Measurements from ENCODE around the gene TRMT2A.

The TRMT2A gene

DNA sequence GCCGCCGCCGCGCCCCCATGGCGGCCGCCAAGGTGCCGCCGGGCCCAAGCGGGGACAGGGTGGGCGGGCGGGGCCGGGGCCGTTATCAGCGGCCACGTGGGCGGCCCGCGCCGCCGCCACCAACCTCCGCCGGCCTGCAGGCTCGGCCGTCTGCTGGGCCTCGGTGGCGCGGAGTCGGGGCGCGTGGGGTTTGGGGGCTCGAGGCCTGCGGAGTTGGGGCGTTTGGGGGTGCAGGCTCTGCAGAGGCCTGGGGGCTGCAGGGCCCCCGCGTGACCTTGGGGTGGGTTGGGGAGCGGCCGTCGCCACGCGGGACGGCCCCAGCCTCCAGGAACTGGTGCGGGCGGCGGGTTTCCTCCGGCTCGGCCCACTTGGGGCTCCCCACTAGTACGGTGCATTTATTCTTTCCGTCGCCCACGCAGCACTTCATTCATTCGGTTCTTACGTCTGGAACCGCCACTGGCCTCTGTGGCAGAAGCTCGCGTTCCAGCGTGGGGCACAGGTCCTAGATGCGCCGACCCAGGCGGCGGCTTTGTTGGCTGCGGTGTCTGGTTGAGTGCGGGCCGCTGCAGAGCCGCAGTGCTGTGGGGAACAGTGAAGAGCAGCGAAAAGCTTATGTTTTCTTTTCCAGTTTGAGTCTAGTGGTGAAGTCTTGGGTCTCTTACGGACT lies 740 bp upstream of the TRMT2A start:
- DNase-seq: peak; percentile 68

DNA sequence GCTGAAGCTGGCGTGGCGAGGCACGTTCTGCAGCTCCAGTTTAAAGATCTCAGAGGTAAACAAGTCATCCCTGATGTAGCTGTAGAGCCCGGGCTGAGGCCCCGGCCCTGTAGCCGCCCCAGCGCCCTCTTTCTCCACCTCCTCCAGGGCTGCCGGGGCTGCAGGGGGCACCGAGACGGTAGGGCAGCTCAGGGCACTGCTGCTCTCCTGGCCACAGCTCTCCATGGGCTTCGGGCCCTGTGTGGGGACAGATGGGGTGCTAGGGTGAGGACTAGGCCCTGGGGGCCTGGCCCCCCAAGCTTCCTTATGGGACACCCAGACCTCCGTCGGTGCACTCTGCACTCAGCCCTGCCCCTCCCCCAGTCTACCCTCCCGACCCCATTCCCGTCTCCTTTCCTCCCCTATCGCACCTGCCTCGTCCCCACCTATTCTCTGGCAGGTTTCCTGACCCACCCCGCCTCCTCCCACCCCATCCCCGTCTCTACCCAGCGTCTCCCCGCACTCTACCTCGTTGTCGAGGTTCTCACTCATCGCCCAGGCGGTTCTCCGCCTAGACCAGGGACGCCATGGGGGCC lies 563 bp downstream of the TRMT2A start:
- peak; percentile 78 for DNase-seq

DNA sequence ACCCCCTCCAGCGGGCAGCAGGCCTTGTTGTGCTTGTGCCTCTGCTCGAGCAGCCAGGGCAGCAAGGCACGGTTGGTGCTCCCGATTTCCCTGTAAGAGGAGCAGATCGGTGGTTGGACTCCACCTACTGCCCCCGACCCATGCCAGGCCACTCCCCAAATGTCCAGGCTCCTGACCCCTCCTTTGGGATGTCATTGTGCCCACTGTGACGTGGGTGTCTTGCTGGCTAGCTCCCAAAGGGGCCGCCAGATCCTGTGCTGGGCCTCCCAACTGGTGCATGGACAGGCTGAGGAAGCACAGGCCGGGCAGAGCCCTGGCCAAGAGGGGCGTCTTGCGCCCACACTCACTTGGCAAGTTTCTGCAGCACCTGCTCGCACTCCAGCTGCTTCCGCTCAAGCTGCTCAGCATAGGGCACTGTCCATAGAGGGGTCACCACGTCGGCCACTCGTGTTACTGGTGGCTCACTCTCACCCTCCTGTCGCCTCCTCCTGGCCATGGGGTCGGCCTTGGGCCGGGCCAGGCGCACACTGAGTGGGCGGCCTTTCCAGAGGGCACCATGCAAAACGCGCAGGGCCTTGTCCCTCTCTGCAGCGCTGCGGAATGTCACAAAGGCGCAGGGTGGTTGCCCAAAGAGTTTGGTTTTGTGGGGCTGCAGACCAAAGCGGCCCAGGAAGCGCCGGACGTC lies 1.2 kb downstream of the TRMT2A start, which contains the start of gene RANBP1:
TSS of gene RANBP1 (plus strand) at position 414 of the 685 bp plus-strand sequence. CDS start at position 495, 81 bp downstream.
- no peak for DNase-seq

DNA sequence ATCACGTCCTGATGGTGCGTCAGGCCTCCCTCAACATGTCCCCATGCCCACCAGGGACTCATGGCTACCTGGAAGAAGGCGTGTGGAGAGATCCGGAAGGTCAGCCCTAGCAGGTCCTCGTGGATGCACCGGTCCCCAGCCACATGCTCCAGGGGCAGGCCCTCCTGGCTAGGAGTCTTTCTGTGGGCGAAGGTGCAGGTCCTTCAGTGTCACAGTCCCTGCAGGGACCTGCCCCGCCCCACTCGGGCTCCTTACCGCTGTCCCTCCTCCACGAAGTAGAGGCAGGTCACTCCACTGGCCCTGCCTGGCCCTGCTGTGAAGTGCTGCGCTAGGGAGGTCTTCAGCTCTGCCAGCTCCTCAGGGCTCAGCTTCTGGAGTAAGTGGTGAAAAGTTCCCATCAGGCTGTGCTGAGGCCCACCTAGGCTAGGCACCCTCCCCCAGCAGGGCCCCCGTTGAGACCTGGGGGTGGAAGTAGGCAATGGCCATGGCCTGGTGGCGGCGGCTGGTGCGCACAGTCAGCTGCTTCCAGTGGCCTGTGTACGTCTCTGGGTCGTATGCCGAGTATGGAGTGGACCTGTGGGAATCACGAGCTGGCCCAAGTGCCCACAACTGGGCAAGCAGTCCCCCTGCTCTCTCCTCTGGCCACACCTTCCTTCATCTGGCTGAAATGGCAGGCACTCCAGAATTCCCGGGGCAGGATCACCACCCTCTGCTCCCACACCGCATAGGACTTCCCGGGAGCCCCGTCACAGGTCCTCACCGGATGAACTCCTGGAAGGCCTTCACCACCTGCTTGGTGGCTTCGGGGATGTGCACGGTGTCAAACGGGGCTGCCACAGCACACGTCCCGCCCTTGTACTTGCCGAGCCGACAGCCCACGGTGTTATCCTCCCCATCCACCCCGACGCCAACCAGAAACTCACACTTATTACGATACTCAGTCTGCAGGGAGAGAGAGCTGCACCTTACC lies 2.2 kb downstream of the TRMT2A start:
- no peak for DNase-seq

DNA sequence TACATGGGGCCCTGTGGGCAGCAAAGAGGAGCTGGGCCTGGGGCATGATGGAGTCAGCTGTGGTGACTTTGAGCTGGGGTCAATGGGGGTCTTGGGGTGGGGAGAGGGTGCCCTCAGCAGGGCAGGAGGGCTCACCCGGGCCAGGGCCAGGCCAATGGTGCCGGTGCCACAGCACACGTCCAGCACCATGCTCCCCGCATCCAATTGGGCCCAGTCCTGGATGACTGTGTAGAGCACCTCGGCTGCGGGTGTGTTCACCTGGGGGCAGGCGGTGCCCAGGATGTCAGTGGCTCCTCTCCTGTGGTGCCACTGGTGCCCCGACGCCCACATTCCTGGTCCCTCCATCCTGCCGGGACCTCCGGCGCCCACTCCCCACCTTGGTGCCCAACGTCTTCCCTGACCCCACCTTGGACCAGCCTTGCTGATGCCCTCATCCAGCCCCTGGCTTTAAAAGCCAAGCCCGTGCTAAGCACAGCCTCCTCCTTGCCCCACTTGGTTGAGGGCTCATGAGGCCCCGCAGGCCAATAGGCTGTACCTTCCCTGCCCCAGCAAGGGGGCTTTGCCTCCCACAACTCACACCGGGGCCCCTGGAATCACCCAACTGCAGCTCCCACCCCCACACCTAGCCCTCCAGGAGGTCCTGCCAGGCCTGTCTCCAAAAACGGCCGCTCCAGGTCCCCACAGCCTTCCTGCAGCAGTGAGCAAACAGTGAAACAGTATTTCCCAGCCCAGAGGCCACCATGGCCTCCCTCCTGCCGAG lies 3.3 kb downstream of the TRMT2A start:
- no peak for DNase-seq

DNA sequence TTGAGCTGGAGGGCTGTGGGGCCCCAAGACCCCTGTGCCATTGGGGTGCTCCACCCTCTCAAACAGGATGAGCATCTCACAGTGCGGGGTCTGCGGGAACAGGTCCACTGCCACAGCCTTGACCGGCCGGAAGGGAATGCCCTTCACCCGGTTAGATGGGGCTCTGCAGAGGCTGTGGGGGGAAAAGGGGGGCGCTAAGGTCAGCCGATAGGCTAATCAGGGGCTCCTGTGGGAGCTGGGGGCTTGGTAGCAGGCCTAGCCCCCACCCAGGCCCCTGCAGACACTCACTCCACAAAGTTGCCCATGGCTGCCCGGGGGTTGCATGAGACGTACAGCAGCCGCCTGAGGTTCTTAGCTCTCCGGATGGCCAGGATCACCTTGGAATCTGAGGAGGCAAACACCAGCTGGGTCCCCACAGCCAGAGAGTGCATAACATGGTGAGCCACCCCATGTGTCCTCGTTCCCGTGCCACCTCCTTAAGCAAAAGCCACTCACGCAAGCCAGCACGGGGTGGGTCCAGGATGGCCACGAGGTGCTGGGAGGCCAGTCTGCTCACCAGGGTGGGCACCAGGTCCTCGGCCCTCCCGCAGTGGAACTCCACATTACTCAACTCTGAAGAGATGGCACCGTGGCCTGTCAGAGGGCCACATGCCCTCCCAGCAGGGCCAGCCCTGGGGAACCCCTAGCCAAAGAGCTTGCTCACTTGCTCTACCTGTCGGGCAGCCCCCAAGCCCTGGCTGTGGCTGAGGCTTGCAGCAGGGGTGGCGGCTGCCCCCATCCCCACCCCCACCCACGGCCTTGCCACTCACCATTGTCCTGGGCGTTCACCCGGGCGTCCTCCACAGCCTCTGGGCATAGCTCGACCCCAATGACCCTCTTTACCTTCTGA lies 4.2 kb downstream of the TRMT2A start:
- no peak for DNase-seq

DNA sequence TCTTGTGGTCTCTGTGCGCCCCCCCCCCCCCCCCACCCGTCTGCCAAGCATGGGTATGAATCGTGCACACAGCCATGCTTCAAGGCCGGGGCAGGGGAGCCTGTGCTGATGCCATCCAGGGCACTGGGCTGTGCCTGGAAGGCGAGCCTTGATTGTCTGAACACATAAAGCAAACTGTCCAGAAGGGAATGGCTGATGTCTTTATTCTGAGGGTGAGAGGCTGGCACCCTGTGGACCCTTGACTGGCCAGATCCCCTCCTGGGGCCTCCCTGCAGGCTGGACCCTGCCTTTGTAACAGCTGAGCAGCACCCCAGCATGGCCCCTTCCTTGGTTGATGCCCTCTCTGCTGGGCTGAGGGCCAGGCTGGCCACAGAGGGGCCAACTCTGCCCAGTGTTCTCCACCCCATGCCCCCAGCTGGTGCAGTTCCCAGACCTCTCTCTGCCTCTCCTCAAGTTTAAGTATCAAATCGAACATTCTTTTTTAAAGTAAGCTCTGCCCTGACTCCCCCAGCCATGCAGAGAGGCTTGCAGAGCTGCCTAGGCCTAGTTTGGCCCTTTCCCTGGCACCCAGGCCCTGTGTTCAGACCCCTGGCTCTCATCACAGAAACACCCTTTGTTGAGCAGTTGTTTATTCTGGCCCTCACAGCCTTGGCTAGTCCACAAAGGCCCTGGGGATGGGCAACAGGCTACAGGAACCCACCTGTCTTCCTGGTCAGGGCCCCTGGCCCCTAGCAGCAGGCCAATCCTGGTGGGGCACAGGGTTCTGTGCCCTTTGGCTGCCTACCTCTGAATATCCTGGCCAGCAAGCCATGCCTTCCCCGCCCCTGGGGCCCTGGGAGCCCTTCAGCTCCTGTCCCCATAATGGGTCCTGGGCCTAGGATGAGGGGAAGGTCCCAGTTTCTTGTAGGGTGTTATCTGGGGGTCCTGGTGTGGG lies 5.1 kb downstream of the TRMT2A start:
- no peak for DNase-seq

DNA sequence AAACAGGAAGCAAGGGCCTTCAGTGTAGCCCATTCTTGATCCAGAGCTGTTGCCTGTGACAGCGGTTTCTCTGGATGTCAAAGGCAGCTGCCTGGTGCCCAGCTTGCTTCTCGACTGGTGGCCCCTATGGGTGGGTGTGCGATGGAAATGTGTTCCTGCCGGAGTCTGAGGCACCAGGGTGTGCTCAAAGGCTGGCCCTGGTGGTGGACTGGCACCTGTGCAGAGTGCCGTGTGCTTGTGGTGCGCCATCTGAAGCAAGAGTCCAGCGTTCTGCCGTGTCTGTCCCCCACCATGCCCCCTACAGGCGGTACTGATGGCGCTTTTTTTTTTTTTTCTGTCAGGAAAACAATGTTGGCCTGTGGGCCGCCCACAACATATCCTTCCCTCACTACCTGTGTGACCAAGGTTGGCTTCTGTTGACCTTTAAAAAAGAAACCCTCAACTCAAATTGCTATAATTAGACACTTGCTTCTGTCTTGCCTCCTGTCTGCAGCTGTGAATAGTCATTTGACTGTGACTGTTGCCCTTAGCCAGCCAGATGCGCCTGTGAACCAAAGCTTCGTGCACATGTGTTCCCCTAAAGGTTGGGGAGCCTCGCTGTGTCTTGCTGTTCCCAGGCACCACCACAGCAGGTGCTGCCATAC lies 5.9 kb downstream of the TRMT2A start:
- DNase-seq: peak; percentile 59

DNA sequence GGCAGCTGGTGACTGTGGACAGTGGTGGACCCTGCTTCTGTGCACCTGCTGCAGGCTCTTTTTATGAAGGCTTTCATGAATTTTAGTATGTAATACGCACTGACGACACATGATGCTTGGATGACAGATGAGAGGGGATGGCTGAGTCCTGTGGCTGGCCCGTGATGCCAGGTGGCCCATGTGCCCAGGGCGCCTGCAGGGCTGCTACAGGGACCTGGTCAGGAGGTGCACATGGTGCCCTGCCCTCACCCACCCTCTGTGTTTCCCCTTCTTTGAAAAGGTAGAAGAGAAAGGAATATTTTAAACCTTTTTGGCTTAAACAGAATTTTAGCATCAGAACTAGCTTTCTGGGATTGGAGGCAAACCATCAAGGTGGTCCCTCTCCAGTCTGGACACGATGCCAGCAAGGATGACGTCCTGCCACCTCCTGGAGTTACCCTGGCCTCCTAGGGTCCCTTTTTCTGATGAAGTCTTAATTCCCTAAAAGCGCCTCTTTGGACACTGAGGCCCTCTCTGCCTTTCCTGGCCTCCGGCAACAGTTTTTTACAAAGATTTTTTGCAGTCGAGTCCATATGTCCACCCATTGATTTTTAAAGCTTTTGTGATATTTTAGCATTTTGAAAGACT lies 6.6 kb downstream of the TRMT2A start:
- no peak for DNase-seq

DNA sequence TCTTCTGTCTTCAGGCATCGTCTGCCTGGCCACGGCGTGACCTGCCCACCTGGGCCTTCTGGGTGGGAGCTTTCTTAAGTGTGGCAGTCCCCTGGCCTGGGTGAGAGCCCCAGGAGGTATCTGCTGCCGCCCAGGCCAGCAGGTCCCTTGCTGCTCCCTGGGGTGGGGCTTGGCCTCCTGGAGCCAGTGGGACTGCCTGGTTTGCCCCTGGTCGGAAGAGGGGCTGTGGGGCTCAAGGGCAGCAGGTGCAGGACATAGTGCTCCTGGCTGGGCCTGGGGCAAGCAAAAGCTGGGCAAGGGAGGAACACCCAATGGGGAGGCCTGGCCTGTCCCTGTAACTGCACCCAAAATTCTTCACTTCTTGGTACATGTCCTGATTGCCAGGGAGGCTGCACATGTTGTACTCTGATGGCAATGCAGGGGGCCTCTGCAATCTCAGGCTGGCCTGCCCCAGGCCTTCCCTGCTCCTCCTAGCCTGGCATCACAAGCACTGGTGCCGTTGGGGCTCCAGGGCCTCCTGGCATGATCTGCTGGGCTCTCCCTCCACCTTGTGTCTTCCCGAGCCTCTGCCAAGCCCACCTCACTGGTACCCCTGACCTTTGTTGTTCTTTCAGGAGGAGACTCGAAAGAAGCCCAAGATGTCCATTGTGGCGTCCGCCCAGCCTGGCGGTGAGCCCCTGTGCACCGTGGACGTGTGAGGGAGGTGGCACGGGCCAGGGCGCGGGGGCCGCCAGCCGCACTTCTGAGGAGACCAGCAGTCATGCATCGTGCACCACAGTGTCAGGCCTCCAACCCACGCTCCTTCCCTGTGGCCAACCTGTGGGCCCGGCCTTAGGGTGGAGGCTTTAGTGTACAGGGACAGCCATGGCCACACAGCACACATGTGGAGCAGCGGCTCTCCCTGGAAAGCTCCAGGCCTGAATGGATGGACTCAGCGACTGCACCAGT lies 7.3 kb downstream of the TRMT2A start:
- no peak for DNase-seq

DNA sequence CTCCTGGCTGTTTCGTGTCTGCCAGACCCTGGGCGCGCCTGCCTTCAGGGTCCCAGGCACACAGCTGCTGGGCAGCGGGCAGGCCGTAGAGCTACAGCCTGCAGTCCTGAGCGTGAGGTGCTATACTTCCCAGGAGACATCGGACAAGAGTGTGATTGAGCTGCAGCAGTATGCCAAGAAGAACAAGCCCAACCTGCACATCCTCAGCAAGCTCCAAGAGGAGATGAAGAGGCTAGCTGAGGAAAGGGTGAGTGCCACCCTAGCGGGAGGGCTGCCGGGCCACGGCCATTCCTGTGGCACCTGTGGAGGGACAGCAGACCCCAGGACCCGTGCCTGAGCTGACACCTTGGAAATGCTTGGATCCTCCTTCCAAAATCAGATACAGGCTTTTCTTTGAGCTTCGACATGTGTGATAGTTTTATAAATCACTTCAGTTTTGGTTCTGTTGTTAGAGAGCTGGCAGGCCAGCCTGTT lies 8.2 kb downstream of the TRMT2A start:
- no peak for DNase-seq

DNA sequence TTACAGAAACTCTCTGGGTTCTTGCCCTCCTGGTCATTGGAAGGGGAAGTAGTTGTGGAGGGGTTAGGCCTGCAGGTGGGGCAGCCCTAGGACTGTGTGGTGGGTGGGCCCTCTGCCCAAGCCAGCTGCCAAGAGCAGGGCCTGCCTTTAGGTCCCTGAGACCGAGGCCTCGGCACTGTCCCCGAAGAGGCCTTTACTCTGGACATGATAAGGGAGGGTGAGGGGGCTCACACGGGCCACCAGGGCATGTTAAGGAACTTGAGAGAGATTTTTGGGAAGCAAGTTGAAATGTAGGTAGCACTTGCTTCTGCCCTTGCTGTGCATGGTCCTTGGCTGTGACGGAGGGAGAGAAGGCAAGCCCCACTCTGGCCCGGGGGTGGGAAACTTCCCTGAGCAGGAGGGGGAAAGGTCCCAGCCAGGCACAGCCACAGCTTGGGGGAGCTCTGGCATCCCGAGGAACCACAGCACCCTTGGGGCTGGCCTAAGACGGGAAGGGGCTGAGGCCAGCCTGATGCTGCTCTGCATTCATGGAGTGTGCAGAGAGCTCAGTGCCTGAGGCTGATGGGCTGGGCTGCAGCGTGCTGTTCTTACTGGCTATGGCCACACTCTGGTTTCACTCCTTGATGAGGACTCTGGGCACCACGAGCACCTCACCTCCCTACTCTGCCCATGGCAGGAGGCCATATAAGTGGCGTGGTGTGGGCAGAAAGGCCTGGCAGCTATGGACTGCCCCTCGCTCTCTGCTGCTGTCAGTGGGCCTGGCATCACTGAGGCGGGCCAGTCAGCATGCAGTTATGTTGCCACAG lies 8.9 kb downstream of the TRMT2A start:
- DNase-seq: no peak

DNA sequence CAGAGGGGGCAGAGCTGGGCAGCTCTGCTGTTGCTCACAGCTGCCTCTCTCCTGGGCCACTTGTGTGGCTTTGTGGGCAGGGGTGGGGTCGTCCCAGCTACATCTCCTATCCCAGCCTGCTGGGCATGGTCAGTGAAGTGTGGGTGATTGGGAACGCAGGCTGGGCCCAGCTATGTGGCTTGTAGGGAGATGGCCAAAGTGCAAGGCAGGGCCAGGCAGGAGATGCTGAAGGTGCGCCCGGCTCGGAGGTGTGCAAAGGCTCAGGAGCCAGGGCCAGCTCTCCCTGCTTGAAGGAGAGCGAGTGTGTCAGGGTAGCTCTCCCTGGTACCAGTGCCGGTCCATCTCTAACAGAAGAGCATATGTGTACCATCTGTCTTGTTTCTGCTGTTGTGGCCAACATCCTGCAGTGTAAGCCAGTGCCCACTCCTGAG lies 9.5 kb downstream of the TRMT2A start:
- DNase-seq: no peak

DNA sequence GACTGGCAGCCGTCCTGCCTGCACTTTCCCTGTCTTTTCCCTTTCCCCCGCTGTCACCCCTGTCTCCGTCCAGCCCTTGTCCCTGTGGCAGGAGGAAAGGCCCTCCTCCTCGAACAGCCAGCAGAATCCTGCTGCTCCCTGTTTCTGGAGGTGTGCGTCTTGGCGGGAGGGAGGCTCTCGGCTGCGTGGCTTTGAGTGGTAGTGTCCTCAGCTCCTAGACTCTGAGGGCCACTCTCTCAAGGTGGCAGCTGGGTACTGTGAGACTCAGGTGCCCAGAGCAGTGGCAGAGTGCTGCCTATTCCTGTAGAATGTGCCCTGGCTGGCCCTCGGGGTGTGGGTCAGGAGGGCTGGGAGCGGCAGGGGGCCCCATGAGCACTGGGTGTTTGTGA lies 10.2 kb downstream of the TRMT2A start:
- no peak for DNase-seq

DNA sequence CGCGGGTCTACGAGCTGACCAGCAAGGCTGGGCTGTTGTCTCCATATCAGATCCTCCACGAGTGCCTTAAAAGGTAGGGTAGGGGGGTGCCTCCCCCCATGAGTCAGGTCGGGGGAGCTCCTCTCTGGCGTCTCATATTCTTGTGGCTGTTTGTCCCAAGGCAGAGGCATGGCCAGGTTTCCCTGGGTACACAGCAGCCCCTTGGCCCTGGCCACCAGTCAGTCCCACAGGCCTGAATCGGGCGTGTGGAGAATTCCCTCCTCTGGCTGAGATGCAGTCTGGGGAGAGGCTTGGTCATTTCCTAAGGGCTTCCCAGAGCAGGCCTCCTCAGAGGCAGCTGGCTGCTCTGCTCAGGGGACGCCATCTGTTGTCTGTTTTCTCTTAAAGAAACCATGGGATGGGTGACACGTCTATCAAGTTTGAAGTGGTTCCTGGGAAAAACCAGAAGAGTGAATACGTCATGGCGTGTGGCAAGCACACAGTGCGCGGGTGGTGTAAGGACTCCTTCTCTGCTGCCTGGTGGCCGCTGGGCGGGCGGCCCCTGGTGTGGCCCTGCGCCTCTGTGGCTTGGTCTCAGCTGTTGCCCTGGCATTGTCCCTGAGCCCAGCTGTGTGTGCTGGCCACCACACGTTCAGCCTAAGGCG lies 10.7 kb downstream of the TRMT2A start:
- no peak for DNase-seq
